BLaER1 treated with 17β-estradiol and CSF1 and Interleukin-3, amounts not matched to agents 10 nM and 100 nM (cell line): Measurements from ENCODE around the gene CD14.
"Not testable (repeated sequence)": the region's sequence is repeated elsewhere in the genome, so short reads cannot be mapped to it uniquely, and the experiment has no call there.

Experiments
- H3K27ac ChIP-seq, 11 experiments: shearing (Covaris generic); formaldehyde crosslinking; 2 replicates each; pipeline ENCODE4 v1.8.1; 2022
- H3K27me3 ChIP-seq, 11 experiments: shearing (Covaris generic); formaldehyde crosslinking; 2 replicates each; pipeline ENCODE4 v1.8.1; 2022
- H3K36me3 ChIP-seq, 11 experiments: shearing (Covaris generic); formaldehyde crosslinking; 2 replicates each; pipeline ENCODE4 v1.8.1; 2022
- H3K4me1 ChIP-seq, 10 experiments: shearing (Covaris generic); formaldehyde crosslinking; 2 replicates each; pipeline ENCODE4 v1.8.1; 2022
- H3K4me2 ChIP-seq, 11 experiments: shearing (Covaris generic); formaldehyde crosslinking; 2 replicates each; pipeline ENCODE4 v1.8.1; 2022
- H3K4me3 ChIP-seq, 10 experiments: shearing (Covaris generic); formaldehyde crosslinking; 2 replicates each; pipeline ENCODE4 v1.8.1; 2022
- H3K9ac ChIP-seq, 11 experiments: shearing (Covaris generic); formaldehyde crosslinking; 2 replicates each; pipeline ENCODE4 v1.8.1; 2022
- H3K9me3 ChIP-seq, 11 experiments: shearing (Covaris generic); formaldehyde crosslinking; replicated peaks in 1 of 11; 2 replicates each; pipeline ENCODE4 v1.8.1; 2022
- H4K20me1 ChIP-seq, 11 experiments: shearing (Covaris generic); formaldehyde crosslinking; 2 replicates each; pipeline ENCODE4 v1.8.1; 2022
- Cebpa-rat ChIP-seq, 11 experiments: shearing (Covaris generic); IDR thresholded peaks; 2 replicates each; pipeline ENCODE4 v1.8.1; 2022

CD14 gene

DNA sequence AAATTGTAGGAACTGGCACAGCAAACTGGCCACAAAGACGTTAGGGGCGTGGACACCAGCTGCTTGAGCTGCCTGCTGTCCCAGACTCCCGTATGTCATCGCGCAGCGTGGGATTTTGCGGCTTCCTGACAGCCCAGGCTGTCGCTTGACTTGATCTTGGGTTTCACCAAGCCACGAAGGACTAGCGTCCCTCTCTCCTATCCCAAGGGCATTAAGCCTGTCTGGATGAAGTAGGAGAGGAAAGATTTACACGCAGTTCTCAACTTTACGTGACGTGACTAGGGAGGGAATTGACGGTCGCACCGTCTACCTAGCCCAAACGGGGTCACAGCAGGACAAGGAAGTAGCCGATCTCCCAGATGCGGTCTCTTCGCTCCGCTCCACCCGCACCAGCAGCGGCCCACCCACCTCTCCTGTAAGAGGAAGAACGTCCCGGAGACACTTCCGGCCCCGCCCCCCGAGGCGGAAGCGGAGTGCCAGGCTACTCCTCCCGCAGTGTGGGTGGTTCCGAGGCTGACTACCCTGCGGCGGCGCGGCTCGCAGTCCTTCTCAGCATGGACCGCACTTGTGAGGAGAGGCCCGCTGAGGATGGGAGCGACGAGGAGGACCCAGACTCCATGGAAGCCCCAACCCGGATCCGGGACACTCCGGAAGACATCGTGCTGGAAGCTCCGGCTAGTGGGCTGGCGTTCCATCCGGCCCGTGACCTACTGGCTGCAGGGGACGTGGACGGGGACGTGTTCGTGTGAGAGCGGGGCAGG, 31.6 kb upstream of the CD14 start, which contains the start of gene WDR55:
Gene WDR55 (plus strand): TSS at position 546 of the 761 bp plus-strand sequence. CDS start 9 bp downstream, at position 555.
- Histone ChIP-seq H3K4me2 (peak within 1 kb of the TSS; percentile 81 to 99 (median 87)), H3K27me3 (no peaks in the 10 kb centered on the region), H3K4me1 (peaks cover 22 to 58% (median 32%) of the 10 kb centered on the region in 10 experiments), H3K27ac (peak within 1 kb of the TSS; percentile 71 to 90 (median 85)), H3K9ac (peak within 1 kb of the TSS; percentile 77 to 92 (median 85)), H3K4me3 (peak within 1 kb of the TSS; percentile 80 to 99 (median 94)), H3K9me3 (no peaks in the 10 kb centered on the region), H4K20me1 (peaks cover 4 to 46% (median 37%) of the 10 kb centered on the region in 11 experiments; a peak in 18 of 22 replicates), H3K36me3 (peaks cover 65 to 77% (median 73%) of the 10 kb centered on the region in 11 experiments)
- no peak for TF ChIP-seq Cebpa-rat (IDR thresholded peaks at IDR 0.05)

DNA sequence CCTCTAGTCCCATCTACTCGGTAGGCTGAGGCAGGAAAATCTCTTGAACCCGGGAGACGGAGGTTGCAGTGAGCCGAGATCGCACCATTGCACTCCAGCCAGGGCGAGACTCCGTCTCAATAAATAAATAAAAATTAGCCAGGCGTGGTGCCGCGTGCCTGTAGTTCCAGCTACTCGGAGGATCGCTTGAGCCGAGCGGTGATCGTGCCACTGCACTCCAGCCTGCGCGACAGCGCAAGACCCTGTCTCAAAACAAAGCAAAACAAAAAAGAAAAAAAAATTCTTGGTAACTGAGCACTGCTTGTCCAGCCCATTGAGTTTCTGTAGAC, 31.0 kb upstream of the CD14 start:
- no peaks in the 10 kb centered on the region for H3K9me3 ChIP-seq
- H3K4me3 ChIP-seq, result peak overlapping the region; percentile 80 to 99 (median 94)
- peaks cover 4 to 40% (median 31%) of the 10 kb centered on the region in 11 experiments; a peak in 18 of 22 replicates for H4K20me1 ChIP-seq
- no peak for TF ChIP-seq Cebpa-rat (IDR thresholded peaks at IDR 0.05)
- H3K27me3 ChIP-seq, result no peaks in the 10 kb centered on the region
- H3K4me1 ChIP-seq, result peaks cover 22 to 58% (median 32%) of the 10 kb centered on the region in 10 experiments
- H3K9ac ChIP-seq, result peak overlapping the region; percentile 77 to 92 (median 85)
- H3K36me3 ChIP-seq, result peaks cover 65 to 77% (median 73%) of the 10 kb centered on the region in 11 experiments
- H3K4me2 ChIP-seq, result peak overlapping the region; percentile 81 to 99 (median 87)
- H3K27ac ChIP-seq, result peak overlapping the region; percentile 71 to 90 (median 85)

DNA sequence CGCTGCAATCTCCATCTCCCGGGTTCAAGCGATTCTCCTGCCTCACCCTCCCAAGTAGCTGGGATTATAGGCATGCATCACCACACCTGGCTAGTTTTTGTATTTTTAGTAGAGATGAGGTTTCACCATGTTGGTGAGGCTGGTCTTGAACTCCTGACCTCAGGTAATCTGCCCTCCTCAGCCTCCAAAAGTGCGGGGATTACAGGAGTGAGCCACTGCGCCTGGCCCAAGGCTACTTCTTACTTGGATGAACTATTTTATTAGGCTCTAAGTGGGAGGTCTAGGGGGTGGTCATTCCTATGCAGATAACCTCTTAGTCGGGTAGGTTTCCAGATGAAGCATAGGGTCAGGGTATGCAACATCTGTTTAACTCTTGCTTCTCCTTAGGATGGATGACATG, 27.4 kb upstream of the CD14 start:
- not testable (repeated sequence) for H3K9ac ChIP-seq, H4K20me1 ChIP-seq, H3K4me3 ChIP-seq, H3K27ac ChIP-seq, H3K27me3 ChIP-seq, H3K9me3 ChIP-seq, H3K4me2 ChIP-seq
- Histone ChIP-seq H3K36me3 (peaks cover 80 to 84% (median 82%) of the 10 kb centered on the region in 11 experiments), H3K4me1 (peaks cover 9 to 24% (median 12%) of the 10 kb centered on the region in 10 experiments)

DNA sequence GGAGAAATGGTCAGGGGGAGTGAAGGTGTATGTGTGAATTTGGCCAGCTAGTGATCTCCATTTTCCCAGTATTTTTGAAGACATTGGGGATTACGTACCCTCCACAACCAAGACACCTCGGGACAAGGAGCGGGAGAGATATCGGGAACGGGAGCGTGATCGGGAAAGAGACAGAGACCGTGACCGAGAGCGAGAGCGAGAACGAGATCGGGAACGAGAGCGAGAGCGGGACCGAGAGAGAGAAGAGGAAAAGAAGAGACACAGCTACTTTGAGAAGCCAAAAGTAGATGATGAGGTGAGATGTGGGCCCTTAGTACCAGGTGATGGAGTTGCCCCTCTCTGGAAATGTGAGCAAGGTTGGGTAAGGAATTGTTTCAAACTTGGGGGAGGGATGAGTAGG, 25.9 kb upstream of the CD14 start:
- no peaks in the 10 kb centered on the region for H3K27me3 ChIP-seq
- H3K9me3 ChIP-seq, result no peaks in the 10 kb centered on the region
- H3K4me2 ChIP-seq, result no peak overlapping the region
- H3K4me1 ChIP-seq, result peaks cover 3 to 31% (median 6%) of the 10 kb centered on the region in 10 experiments; a peak in 19 of 20 replicates
- H3K4me3 ChIP-seq, result no peak overlapping the region
- H4K20me1 ChIP-seq, result peaks cover 0 to 8% (median 0%) of the 10 kb centered on the region in 11 experiments; a peak in 2 of 22 replicates
- peaks cover 95 to 99% (median 97%) of the 10 kb centered on the region in 11 experiments for H3K36me3 ChIP-seq
- peak in 1 of 11 experiments; percentile 10; a peak in 1 of 22 replicates for TF ChIP-seq Cebpa-rat (IDR thresholded peaks at IDR 0.05)
- H3K27ac ChIP-seq, result no peak overlapping the region
- no peak overlapping the region for H3K9ac ChIP-seq

DNA sequence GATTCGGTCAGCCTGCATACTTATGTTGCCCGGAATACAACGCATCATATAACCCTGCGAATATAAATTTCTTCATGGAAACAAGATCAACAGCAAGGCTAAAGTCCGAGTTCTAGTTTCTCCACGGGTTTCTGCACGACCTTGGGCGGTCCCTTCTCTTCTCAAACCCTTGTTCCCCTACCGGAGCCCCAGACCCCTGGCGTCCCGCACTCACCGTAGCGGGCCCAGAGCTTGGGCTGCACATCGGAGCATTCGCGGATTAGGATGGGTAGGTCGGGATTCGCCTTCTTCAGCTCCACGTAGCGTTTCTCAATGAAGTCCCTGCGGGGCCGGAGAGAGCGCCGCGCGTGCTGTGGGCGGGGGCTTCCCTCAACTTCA, 14.1 kb upstream of the CD14 start:
- Histone ChIP-seq H3K36me3 (peaks cover 66 to 84% (median 74%) of the 10 kb centered on the region in 11 experiments), H3K27ac (peak overlapping the region; percentile 60 to 90 (median 83)), H3K9ac (peak overlapping the region; percentile 86 to 94 (median 88)), H3K27me3 (no peaks in the 10 kb centered on the region), H3K4me3 (peak overlapping the region; percentile 81 to 93 (median 90)), H3K4me1 (peaks cover 21 to 63% (median 41%) of the 10 kb centered on the region in 10 experiments), H3K4me2 (peak overlapping the region; percentile 75 to 98 (median 90)), H4K20me1 (peaks cover 4 to 53% (median 37%) of the 10 kb centered on the region in 11 experiments; a peak in 19 of 22 replicates), H3K9me3 (no peaks in the 10 kb centered on the region)
- TF ChIP-seq Cebpa-rat (IDR thresholded peaks at IDR 0.05), result no peak

DNA sequence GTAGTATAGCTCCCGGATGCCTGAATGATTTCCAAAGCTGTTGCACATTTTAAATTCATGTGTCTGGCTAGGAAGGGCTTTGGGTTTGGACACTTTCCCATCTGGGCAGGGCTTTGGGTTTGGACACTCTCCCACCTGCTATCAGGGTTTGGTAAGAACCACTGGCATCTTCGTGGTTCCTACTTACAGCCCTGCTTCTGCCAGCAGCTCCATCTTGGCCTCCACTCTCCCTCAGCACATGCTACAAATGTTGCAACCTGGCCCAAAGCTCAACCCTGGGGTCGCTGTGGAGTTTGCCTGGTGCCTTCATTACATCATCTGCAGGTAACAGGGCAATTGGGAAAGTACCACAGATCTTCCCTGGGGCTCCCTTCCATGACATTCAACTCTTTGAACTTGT, 9.7 kb upstream of the CD14 start:
- Histone ChIP-seq H3K27ac (no peak overlapping the region), H4K20me1 (peaks cover 4 to 63% (median 37%) of the 10 kb centered on the region in 11 experiments; a peak in 19 of 22 replicates), H3K27me3 (no peaks in the 10 kb centered on the region), H3K4me3 (peak overlapping the region in 3 of 10 experiments; percentile 66 to 89 (median 82); a peak in 5 of 20 replicates), H3K4me1 (peaks cover 36 to 85% (median 61%) of the 10 kb centered on the region in 10 experiments), H3K4me2 (peak overlapping the region in 5 of 11 experiments; percentile 87 to 98 (median 94); a peak in 9 of 22 replicates), H3K9ac (peak overlapping the region in 7 of 11 experiments; percentile 30 to 95 (median 86); a peak in 9 of 22 replicates), H3K36me3 (peaks cover 42 to 64% (median 53%) of the 10 kb centered on the region in 11 experiments), H3K9me3 (no peaks in the 10 kb centered on the region)
- TF ChIP-seq Cebpa-rat (IDR thresholded peaks at IDR 0.05), result no peak

DNA sequence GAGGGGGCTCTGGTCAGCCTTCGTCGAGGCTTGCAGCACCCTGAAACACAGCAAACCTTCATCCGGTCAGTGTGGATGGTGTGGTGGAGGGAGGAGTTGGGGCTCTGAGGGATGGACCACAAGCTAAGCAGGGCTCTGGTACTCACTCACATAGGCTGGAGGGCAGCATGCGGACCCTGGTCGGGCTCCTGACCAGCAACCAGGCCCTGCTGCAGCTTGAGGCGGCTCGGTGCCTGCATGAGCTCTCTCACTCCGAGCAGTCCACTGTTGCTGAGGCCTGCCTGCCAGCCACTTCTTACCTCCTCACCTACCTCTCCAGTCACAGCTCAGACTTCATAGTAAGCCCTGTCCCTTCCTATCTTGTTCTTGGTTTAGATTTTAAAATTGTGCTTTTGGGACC, 8.7 kb upstream of the CD14 start:
- Histone ChIP-seq H3K27ac (peak overlapping the region in 2 of 11 experiments; percentile 8 to 41; a peak in 2 of 22 replicates), H3K9ac (peak overlapping the region in 8 of 11 experiments; percentile 16 to 95 (median 86); a peak in 12 of 22 replicates), H3K4me1 (peaks cover 36 to 94% (median 66%) of the 10 kb centered on the region in 10 experiments), H3K36me3 (peaks cover 42 to 61% (median 53%) of the 10 kb centered on the region in 11 experiments), H3K4me2 (peak overlapping the region in 9 of 11 experiments; percentile 87 to 98 (median 96); a peak in 13 of 22 replicates), H4K20me1 (peaks cover 4 to 57% (median 32%) of the 10 kb centered on the region in 11 experiments; a peak in 19 of 22 replicates), H3K9me3 (no peaks in the 10 kb centered on the region), H3K27me3 (no peaks in the 10 kb centered on the region), H3K4me3 (peak overlapping the region in 5 of 10 experiments; percentile 66 to 89 (median 82); a peak in 8 of 20 replicates)
- TF ChIP-seq Cebpa-rat (IDR thresholded peaks at IDR 0.05), result no peak

DNA sequence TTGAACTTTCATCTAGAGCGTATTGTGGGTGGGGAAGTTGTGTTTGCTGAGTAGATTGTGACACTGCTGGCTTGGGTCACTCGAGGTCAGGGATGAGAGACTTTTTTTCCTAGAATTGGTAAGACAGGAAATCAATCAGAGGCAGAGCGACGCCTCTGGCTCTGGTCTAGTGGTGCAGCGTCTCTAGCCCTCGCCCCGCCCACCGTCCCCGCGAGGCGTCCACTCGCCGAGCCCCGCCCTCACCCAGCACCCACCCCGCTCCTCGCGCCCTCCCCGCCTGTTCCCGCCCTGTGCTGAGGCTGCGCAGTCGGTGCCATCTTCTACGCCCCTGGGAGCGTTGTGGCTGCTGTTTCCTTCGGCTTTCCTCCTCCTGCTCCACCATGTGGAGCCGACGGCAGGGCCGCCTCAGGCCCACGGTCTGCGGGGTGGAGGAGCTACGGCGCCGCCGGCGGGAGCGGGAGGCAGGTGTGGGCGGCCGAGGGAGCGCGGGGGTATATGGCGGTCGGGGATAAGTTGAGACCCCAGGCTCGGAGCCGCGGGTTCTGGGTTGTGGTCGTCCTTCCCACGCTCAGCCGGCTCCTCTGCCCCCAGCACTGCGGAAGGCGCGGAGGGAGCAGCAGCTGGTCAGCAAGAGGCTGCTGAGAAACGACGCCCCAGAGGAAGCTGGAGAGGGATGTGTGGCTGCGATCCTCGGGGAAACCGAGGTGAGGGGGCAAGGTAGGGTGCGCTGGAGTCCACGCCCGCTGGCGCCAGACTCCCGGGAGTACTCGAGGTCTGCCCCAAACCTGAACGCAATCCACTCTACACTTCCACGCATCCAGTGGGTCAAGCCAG, 6.4 kb upstream of the CD14 start, which contains the start of gene TMCO6:
Gene TMCO6 (plus strand): TSS at position 304 of the 834 bp plus-strand sequence. CDS start 77 bp downstream, at position 381.
- peaks cover 0 to 4% (median 0%) of the 10 kb centered on the region in 11 experiments; a peak in 10 of 22 replicates for H3K27me3 ChIP-seq
- H3K4me1 ChIP-seq, result peaks cover 25 to 94% (median 63%) of the 10 kb centered on the region in 10 experiments
- peak within 1 kb of the TSS; percentile 87 to 98 (median 97) for H3K4me2 ChIP-seq
- peak within 1 kb of the TSS; percentile 94 to 99 (median 97) for H3K27ac ChIP-seq
- peak within 1 kb of the TSS; percentile 62 to 89 (median 73) for H3K4me3 ChIP-seq
- peak; percentile 60 to 86 (median 76); a peak in 20 of 22 replicates for TF ChIP-seq Cebpa-rat (IDR thresholded peaks at IDR 0.05)
- H3K36me3 ChIP-seq, result peaks cover 27 to 40% (median 35%) of the 10 kb centered on the region in 11 experiments
- no peaks in the 10 kb centered on the region for H3K9me3 ChIP-seq
- peaks cover 0 to 34% (median 10%) of the 10 kb centered on the region in 11 experiments; a peak in 13 of 22 replicates for H4K20me1 ChIP-seq
- H3K9ac ChIP-seq, result peak within 1 kb of the TSS; percentile 86 to 95 (median 93)

DNA sequence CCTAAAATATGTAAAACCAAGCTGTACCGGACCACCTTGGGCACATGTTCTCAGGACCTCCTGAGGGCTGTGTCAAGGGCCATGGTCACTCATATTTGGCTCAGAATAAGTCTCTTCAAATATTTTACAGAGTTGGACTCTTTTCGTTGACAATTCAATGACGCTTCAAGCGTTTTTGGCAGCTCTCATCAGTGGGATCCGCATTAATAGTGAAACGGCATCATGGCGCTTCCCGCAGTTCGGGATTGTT, 5.8 kb upstream of the CD14 start:
- Histone ChIP-seq H4K20me1 (peaks cover 0 to 29% (median 7%) of the 10 kb centered on the region in 11 experiments; a peak in 10 of 22 replicates), H3K36me3 (peaks cover 22 to 35% (median 29%) of the 10 kb centered on the region in 11 experiments), H3K4me2 (peak overlapping the region; percentile 38 to 88 (median 71)), H3K4me1 (peaks cover 25 to 94% (median 68%) of the 10 kb centered on the region in 10 experiments), H3K4me3 (peak overlapping the region in 6 of 10 experiments; percentile 21 to 46 (median 33); a peak in 6 of 20 replicates), H3K9ac (peak overlapping the region; percentile 70 to 95 (median 81)), H3K27ac (peak overlapping the region; percentile 94 to 99 (median 97))
- not testable (repeated sequence) for H3K27me3 ChIP-seq, H3K9me3 ChIP-seq
